Right cardiac atrium (tissue), 5 donors: ENCODE data around the gene TPCN1. TPM values are rescaled to one million over a fixed set of nuclear protein-coding genes. Genes with fewer than 3 reads are reported as not detected.

Experiments
- ATAC-seq, 2 donors: fragments of 200-7000 bp; cut with Tn5 transposase; one replicate each; pipeline versions ENCODE4 v1.8.0 to v1.9.1; 2020; ENCODE audit warnings: moderate library complexity in 2 of 2, mild to moderate bottlenecking in 1 of 2
- DNase-seq, 3 donors: peaks; one replicate each; pipeline ENCODE4 v3.0.0-alpha.2; 2020
- H3K27ac ChIP-seq: one replicate; pipeline ENCODE4 v1.5.1; 2013; ENCODE audit warnings: mild to moderate bottlenecking, low read length, control low read depth, moderate library complexity
- H3K27me3 ChIP-seq: one replicate; pipeline ENCODE4 v1.6.1; 2013; ENCODE audit not compliant: control insufficient read depth, insufficient read depth
- H3K4me1 ChIP-seq: one replicate; pipeline ENCODE4 v1.6.1; 2013; ENCODE audit warnings: low read length; ENCODE audit not compliant: control insufficient read depth, insufficient read depth
- H3K4me3 ChIP-seq: one replicate; pipeline ENCODE4 v1.5.1; 2013; ENCODE audit warnings: low read length, control low read depth
- H3K9me3 ChIP-seq: one replicate; pipeline ENCODE4 v1.6.1; 2013; ENCODE audit warnings: low read length; ENCODE audit not compliant: control insufficient read depth
- WGBS: extraction: QIAGEN DNeasy Blood & Tissue Kit; methylation state at CpG from one replicate; pipeline ENCODE4 v1.1.7; 2013; 5-methylcytosine and 5-hydroxymethylcytosine counted together
- intact Hi-C, 4 donors: fragments of 100-400 bp; cut with DNase I; formaldehyde crosslinking; loops; one replicate each; pipeline versions ENCODE4 v1.11.0 to v1.14.0; 2022 to 2023
- polyA plus RNA-seq: library from polyadenylated mRNA; stranded (reverse); fragments of 200-250 nt; gene quantifications from one replicate; pipeline ENCODE4 v1.2.3, GENCODE V29; 2013
- total RNA-seq, 4 donors: library from RNA; stranded (reverse); fragmentation: NEBNext Ultra II Directional; extraction: Animal tissue kit (Norgen Biotek cat#: 25700); gene quantifications; one replicate each; pipeline ENCODE4 v1.2.1, GENCODE V29; 2021
- donor health status: healthy with polysubstance abuse.
- donor health status: DM: no; HTN: yes; CAD: no.
- donor health status: DM: no; HTN: no; CAD: no.
- donor health status: DM: no; HTN: yes; CAD: no; lungs with severe emphysema.
- donor health status: DM: yes; HTN: yes; CAD: no.

The TPCN1 gene
- total and polyA plus RNA-seq, 5 donors = 43.1 to 96.1 (median 75.6) TPM

DNA sequence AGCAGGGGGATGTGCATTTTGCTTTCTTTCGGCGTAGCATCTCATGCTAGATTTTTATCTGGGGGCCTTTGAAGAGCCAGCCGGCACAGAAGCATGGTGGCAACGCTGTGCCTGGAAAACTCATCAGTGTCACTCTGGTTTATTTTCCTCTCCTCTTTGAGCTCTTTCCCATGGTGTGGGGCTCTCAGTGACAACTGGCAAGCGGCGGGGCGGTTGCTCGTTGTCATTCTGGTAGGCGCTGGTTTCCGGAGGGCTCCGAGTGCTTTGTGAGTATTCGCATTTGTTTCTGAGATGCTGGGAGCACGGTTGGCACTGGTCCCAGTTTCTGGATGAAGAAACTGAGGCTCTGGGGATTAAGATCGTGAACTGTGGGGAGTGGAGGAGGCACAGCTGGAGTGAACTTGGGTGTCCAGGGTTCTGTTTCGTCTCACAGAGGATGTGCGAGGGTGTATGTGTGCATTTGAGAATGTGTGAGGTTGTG is 23.3 kb downstream of the TPCN1 start:
- 55% methylated on average over 16 of the region's 16 CpGs for WGBS
- Histone ChIP-seq H3K27ac (peak overlapping the region; percentile 69), H3K9me3 (no peaks in the 10 kb centered on the region), H3K27me3 (no peaks in the 10 kb centered on the region), H3K4me3 (no peak overlapping the region), H3K4me1 (peaks cover 32% of the 10 kb centered on the region)
- peak; percentile 67 to 83 (median 77) for DNase-seq
- intact Hi-C loops = no loop called here
- ATAC-seq = peak in 1 of 2 donors; percentile 10

DNA sequence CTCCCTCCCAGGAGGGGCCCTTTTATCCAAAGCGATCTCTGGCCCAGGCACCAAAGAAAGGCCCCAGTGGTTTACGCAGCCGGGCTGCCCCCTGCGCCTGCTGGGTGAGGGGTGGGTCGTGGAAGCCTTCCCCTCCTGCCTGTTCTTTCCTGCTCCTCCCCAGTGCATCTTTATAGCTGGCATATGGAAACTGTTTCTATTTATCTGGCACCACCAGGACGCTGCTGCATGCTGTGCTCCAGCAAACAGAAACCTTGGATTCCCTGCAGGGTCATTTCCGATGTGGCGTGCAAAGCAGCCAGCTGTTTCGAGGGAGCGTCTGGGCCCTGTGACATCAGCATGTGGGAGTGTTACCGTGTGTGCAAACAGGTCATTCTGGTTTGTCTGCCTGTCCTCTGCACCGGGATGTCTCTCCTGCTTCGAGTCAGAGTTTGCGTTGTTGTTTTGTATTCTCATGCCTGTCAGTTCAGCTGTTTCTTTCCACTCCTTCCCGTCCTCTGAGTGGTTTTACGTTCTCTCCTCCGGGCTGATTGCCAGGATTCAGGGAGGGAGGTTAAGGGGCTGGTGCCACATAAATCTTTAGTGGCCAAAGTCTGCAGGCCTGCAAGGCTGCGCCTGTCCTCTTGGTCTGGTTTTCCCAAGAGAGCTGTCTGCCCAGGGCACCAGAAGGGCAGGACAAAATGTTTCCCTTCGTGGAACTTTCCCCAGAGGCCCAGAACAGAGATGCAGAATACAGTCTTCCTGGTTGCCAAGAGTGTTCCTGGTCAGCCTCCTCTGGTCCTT is 24.6 kb downstream of the TPCN1 start:
- 12% methylated on average over 19 of the region's 19 CpGs for WGBS
- peak overlapping the region; percentile 61 for H3K27ac ChIP-seq
- H3K4me1 ChIP-seq = peaks cover 25% of the 10 kb centered on the region
- intact Hi-C loops = no loop called here
- DNase-seq (peak; percentile 65 to 88 (median 85)), ATAC-seq (peak; percentile 58 to 76)
- no peak overlapping the region for H3K4me3 ChIP-seq
- no peaks in the 10 kb centered on the region for H3K27me3 ChIP-seq
- no peaks in the 10 kb centered on the region for H3K9me3 ChIP-seq

DNA sequence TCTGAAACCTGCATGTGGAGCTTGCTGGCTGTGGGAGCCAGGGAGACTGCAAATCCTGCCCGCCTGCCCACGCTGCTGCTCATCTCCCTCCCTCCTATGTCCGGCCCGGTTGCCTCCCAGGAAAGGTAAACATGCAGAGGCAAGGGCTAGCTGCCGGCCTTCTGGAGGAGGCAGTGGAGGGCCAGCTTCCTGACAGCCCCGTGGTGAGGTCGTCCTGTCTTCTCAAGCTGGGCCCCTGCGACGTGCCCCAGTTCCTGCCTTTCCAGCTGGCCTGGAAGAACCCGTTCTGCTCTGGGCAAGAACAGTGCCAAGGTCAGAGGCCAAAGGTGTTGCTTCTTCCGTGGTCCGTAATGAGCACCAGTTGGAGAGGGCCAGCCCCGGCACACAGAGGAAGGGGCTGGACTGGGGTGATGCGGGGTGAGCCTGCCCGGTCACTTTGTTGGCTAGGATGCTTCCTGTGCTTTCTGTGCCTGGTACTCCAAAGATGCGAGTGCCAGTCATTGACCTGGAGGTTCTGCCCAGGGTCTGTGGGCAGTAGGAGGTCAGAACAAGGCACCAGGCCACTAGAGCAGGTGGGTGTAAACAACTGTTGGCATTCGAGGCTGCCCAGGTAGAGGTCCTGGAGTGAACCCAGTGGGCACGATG is 25.3 kb downstream of the TPCN1 start:
- peaks cover 24% of the 10 kb centered on the region for H3K4me1 ChIP-seq
- 47% methylated on average over 18 of the region's 18 CpGs for WGBS
- DNase-seq = peak in 1 of 3 donors; percentile 73

DNA sequence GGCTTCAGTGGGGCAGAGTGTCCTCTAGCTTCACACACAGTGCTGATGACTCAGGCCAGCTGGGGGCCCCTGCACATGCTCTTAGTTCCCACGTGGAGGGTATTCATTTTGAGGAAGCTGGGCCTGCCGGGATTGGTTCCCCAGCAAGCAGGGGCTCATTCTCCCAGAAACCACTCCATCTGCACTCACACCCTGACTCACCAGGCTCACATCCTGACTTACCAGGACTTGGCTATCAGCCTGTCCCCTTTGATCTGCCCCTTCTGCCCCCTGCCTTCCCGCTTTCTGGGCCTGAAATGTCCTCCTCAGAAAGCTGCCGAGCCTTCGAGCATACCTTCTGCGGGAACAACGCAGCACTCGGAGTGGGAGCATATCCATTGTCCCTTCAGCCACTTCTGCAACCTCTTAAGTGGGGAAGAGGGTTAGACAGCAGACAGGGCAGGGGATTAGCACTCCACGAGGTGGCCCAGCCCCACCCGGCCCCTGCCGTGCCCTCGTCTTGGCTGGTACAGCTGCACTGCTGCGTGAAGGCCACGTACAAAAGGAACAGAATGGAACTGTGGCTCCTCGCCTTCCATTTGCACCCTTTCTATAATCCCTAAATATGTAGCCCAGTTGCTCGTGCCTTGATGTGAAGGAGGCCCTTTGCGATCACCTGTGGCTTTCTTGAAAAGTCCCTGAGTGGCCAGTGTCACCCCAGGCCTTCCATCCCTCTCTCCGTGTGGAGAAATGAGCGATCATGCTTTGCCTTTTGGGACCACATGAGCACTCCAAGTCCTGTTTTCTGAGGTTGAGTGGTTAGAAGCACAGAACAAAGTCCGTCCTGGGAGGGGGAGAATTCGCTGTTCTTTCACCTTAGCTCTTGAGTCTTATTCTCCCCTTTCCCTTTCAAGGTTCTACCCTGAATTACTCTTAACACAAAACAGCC is 26.1 kb downstream of the TPCN1 start:
- 90% methylated on average over 21 of the region's 21 CpGs for WGBS
- ATAC-seq = no peak
- Histone ChIP-seq H3K4me3 (no peak overlapping the region), H3K27me3 (no peaks in the 10 kb centered on the region), H3K27ac (peak overlapping the region; percentile 61), H3K9me3 (no peaks in the 10 kb centered on the region), H3K4me1 (peaks cover 20% of the 10 kb centered on the region)
- intact Hi-C loops = no loop called here
- peak in 1 of 3 donors; percentile 67 for DNase-seq

More for the DNA sequence above, 25.3 kb downstream of the TPCN1 start:
- intact Hi-C loops = no loop called here
- no peaks in the 10 kb centered on the region for H3K9me3 ChIP-seq
- ATAC-seq = peak in 1 of 2 donors; percentile 3
- H3K4me3 ChIP-seq = no peak overlapping the region
- H3K27ac ChIP-seq = peak overlapping the region; percentile 61
- no peaks in the 10 kb centered on the region for H3K27me3 ChIP-seq

DNA sequence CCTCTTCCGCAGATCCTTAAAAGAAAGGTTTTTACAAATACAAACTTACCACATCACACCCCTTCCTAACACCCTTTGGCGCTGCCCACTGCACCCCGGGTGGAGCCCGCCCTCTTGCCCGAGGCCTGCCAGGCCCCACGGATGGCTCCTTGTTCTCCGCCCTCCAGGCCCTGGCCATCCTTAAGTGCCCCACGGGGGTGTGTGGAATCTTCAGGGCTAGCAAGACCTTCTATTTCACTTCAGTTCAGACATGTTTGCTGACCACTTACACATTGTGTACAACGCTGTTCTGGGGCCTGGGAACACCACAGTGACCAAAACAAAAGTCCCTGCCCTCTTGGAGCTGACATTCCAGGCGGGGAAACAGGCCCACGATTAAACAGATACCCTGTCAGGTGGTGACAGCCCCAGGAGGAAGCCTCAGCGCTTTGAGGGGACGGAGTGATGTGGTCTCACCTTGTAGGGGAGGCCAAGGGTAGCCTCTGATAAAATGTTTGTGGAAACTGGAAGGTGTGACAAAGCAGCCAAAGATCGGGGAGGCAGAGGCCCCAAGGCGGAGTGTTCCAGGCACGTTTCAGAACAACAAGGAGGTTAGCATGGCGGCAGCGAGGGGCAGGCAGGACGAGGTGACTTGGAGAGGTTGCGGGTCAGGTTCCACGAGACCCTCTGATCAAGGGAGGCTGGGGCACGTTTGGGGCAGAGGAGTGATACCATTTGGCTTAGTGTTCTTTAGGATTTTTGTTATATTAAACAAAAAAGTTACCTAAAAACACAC is 27.0 kb downstream of the TPCN1 start:
- no peak for ATAC-seq
- peak in 1 of 3 donors; percentile 26 for DNase-seq
- WGBS = 84% methylated on average over 22 of the region's 22 CpGs
- intact Hi-C loops = no loop called here
- Histone ChIP-seq H3K9me3 (no peaks in the 10 kb centered on the region), H3K27ac (no peak overlapping the region), H3K27me3 (no peaks in the 10 kb centered on the region), H3K4me1 (peaks cover 20% of the 10 kb centered on the region), H3K4me3 (no peak overlapping the region)

DNA sequence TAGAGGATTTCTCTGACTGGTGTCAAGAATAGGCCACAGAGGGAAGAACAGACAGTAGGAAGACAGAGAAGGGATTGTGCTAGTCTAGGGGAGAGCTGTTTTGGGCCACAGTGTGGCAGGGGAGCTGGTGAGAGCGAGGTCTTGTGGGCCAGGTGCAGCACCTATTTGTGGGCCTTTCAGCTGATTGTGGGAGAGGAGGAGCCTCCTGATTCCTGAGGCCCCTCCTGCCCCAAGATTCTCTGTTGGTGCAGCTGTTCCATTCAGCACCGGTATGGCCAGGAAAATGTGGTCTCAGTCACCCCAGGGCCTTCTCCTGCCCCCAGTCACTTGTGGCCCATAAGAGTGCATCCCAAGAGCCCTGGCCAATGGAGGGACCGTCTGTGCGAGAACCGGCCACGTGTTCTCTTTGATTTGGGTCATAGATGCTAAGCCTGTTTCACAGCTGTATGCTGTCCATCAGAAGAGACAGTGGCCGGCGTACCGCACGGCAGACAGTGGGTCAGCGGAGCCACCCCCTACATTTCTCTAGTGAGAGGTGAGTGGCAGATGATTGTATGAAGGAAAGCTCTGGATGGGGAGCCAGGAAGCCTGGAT is 27.7 kb downstream of the TPCN1 start:
- H3K4me3 ChIP-seq = no peak overlapping the region
- ATAC-seq = no peak
- WGBS = 94% methylated on average over 11 of the region's 11 CpGs
- intact Hi-C loops = no loop called here
- no peaks in the 10 kb centered on the region for H3K27me3 ChIP-seq
- H3K9me3 ChIP-seq = no peaks in the 10 kb centered on the region
- no peak overlapping the region for H3K27ac ChIP-seq
- DNase-seq = peak in 2 of 3 donors; percentile 13 to 18
- H3K4me1 ChIP-seq = peaks cover 17% of the 10 kb centered on the region

DNA sequence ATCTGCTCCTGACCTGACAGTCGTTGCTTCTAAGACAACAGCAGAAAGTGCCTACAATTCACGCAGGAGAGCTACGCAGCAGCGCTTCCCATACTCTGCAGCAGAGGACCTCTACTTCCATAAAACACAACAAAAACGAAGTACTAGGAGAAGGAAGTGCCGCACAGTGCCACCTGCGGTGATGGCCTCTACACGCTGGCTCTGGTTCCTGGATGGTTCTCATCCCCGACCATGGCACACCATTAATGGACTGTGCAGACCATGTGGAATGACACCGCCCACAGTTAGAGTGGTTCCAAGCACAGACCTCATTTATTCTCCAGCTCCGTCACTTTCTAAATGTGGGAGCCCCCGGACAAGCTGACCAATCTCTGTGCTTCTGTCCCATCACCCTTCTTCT is 28.3 kb downstream of the TPCN1 start:
- H3K4me3 ChIP-seq = no peak overlapping the region
- WGBS = 93% methylated on average over 12 of the region's 12 CpGs

DNA sequence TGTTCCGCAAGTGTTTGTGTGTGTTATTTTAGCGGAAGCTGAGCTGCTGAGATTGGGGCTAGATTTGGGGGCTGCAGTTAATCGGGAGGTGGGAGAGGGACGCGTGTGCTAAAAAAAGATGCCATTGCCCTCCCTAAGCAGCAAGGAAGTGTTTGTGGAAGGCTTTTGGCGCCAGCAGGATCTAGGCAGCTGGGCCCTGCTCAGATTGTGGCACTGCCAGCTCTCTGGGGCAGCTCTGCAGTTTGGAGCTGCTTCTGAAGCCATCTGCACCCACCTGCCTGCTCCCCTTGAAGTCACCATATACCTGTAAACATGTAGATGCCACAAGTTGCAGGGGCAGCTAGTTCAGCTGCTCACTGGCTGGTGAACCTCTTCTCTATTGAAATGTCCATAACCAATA is 28.8 kb downstream of the TPCN1 start:
- intact Hi-C loops = no loop called here
- 86% methylated on average over 6 of the region's 6 CpGs for WGBS
- H3K27me3 ChIP-seq = no peaks in the 10 kb centered on the region
- peak in 1 of 3 donors; percentile 14 for DNase-seq
- H3K27ac ChIP-seq = peak overlapping the region; percentile 6
- H3K4me3 ChIP-seq = no peak overlapping the region
- no peaks in the 10 kb centered on the region for H3K9me3 ChIP-seq
- ATAC-seq = no peak
- peaks cover 7% of the 10 kb centered on the region for H3K4me1 ChIP-seq

More for the DNA sequence above, 28.3 kb downstream of the TPCN1 start:
- H3K9me3 ChIP-seq = no peaks in the 10 kb centered on the region
- H3K27me3 ChIP-seq = no peaks in the 10 kb centered on the region
- DNase-seq (peak in 2 of 3 donors; percentile 14 to 23), ATAC-seq (no peak)
- intact Hi-C loops = no loop called here
- H3K4me1 ChIP-seq = peaks cover 10% of the 10 kb centered on the region
- H3K27ac ChIP-seq = no peak overlapping the region

DNA sequence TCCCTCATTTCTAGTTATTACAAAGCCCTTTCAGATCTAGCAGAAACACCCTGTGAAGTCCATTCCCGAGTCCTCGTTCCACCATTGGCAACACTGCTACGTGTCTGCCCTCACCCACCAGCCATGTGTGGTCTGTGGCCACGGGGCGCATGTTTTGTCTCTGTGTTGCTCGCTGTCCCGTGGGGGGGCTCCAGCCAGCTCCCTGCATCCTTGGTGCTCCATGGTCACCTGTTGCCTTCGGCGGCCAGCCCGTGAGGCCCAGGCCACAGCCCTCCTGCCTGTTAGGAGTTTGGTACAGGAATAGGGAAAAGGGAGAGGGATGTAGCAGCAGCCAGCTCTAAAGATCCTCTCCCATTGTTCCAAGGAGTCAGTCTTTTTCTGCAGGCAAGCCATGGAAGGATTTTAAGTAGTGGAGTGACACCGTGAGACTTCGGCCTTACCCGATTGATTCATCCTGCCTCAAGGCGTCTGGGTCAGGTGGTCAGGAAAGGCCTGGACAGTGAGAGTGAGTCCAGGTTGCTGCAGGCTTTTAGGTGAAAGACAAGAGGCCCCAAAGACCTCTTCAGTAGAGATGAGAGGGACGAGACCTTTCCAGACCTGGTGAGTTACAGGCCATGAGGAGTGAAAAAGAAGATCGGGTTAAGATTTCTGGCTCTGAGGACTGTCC is 30.3 kb downstream of the TPCN1 start:
- ATAC-seq (no peak), DNase-seq (peak in 2 of 3 donors; percentile 38 to 57)
- Histone ChIP-seq H3K4me1 (peaks cover under 1% of the 10 kb centered on the region), H3K9me3 (no peaks in the 10 kb centered on the region), H3K4me3 (no peak overlapping the region), H3K27ac (peak overlapping the region; percentile 42), H3K27me3 (no peaks in the 10 kb centered on the region)
- 94% methylated on average over 16 of the region's 16 CpGs for WGBS
- intact Hi-C loops = no loop called here
